D341Med (cell line): ENCODE measurements around the gene ELOVL6.
A peak's percentile ranks its signal among the peaks of the same experiment; 100 is the strongest.
"Not testable (repeated sequence)": the region's sequence is repeated elsewhere in the genome, so short reads cannot be mapped to it uniquely, and the experiment has no call there.

Experiments used
- DNase-seq: peaks from one replicate; pipeline ENCODE4 v3.0.0; 2012; ENCODE audit warnings: low spot score

Gene ELOVL6

GRCh38 chr4:110075083-110075738 is 123.2 kb downstream of the ELOVL6 start:
- DNase-seq: no peak

GRCh38 chr4:110074570-110074969 is 123.8 kb downstream of the ELOVL6 start:
- no peak for DNase-seq

GRCh38 chr4:110073053-110073845 is 125.2 kb downstream of the ELOVL6 start:
- no peak for DNase-seq

- DNase-seq: no peak
These were observed 126.9 kb downstream of the ELOVL6 start for GRCh38 chr4:110071466-110071865.

GRCh38 chr4:110068248-110068647 is 130.2 kb downstream of the ELOVL6 start:
- no peak for DNase-seq

GRCh38 chr4:110064934-110065333 is 133.5 kb downstream of the ELOVL6 start:
- no peak for DNase-seq

- DNase-seq: no peak
These were observed 134.1 kb downstream of the ELOVL6 start for GRCh38 chr4:110064295-110064694.

- DNase-seq: no peak
These were observed 136.2 kb downstream of the ELOVL6 start for GRCh38 chr4:110062166-110062565.

GRCh38 chr4:110061076-110061475 is 137.3 kb downstream of the ELOVL6 start:
- DNase-seq: no peak

- no peak for DNase-seq
These were observed 138.7 kb downstream of the ELOVL6 start for GRCh38 chr4:110059556-110060191.

GRCh38 chr4:110058677-110059076 is 139.7 kb downstream of the ELOVL6 start:
- no peak for DNase-seq

GRCh38 chr4:110055158-110055768 is 143.2 kb downstream of the ELOVL6 start:
- no peak for DNase-seq

- peak; percentile 61 for DNase-seq
These were observed 148.2 kb downstream of the ELOVL6 start for GRCh38 chr4:110049951-110050925.

- DNase-seq: no peak
These were observed 151.8 kb downstream of the ELOVL6 start for GRCh38 chr4:110046588-110047049.

GRCh38 chr4:110042545-110043517 is 155.6 kb downstream of the ELOVL6 start:
- DNase-seq: no peak

- DNase-seq: no peak
These were observed 156.7 kb downstream of the ELOVL6 start for GRCh38 chr4:110041735-110042134.

- not testable (repeated sequence) for DNase-seq
These were observed 159.3 kb downstream of the ELOVL6 start for GRCh38 chr4:110039164-110039563.

GRCh38 chr4:110034026-110034393 is 164.4 kb downstream of the ELOVL6 start:
- DNase-seq: no peak

GRCh38 chr4:110033355-110034025 is 164.9 kb downstream of the ELOVL6 start:
- no peak for DNase-seq

GRCh38 chr4:110032603-110033002 is 165.8 kb downstream of the ELOVL6 start:
- no peak for DNase-seq
